RWPE1 (cell line): ENCODE results near the gene ARHGEF12.

ENCODE experiments used
- CTCF ChIA-PET: fragments of 350-600 bp; sonication (Branson Sonifier 250); formaldehyde crosslinking; extraction: SDS; loops from one replicate; lab custom pipeline; 2021; lab: Yijun Ruan, JAX
- POLR2A ChIA-PET: fragments of 400-600 bp; formaldehyde crosslinking; extraction: SDS; loops from one replicate; lab custom pipeline; 2020; ENCODE audit warnings: antibody characterized with exemption; ENCODE audit not compliant: low non-redundant PET; lab: Yijun Ruan, JAX
- DNase-seq: peaks from one replicate; pipeline ENCODE4 v3.0.0; 2012; ENCODE audit warnings: low spot score
- H3K27ac ChIP-seq: fragments of 450-650 bp; 2 replicates; pipeline ENCODE4 v1.5.1; 2017
- TF ChIP-seq, protein P1 (sequence below): fragments of 450-650 bp; conservative IDR thresholded peaks from 2 replicates; pipeline ENCODE4 v1.5.1; 2017; ENCODE audit warnings: low read depth, mild to moderate bottlenecking

The ARHGEF12 gene

GRCh38 chr11:120398132-120398531, 61.9 kb downstream of the ARHGEF12 start:
- ChIA-PET CTCF (no interaction called here), POLR2A (no interaction called here)
- TF ChIP-seq, protein P1, sequence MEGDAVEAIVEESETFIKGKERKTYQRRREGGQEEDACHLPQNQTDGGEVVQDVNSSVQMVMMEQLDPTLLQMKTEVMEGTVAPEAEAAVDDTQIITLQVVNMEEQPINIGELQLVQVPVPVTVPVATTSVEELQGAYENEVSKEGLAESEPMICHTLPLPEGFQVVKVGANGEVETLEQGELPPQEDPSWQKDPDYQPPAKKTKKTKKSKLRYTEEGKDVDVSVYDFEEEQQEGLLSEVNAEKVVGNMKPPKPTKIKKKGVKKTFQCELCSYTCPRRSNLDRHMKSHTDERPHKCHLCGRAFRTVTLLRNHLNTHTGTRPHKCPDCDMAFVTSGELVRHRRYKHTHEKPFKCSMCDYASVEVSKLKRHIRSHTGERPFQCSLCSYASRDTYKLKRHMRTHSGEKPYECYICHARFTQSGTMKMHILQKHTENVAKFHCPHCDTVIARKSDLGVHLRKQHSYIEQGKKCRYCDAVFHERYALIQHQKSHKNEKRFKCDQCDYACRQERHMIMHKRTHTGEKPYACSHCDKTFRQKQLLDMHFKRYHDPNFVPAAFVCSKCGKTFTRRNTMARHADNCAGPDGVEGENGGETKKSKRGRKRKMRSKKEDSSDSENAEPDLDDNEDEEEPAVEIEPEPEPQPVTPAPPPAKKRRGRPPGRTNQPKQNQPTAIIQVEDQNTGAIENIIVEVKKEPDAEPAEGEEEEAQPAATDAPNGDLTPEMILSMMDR: no peak
- DNase-seq: no peak
- H3K27ac ChIP-seq: no peak overlapping the region

DNA sequence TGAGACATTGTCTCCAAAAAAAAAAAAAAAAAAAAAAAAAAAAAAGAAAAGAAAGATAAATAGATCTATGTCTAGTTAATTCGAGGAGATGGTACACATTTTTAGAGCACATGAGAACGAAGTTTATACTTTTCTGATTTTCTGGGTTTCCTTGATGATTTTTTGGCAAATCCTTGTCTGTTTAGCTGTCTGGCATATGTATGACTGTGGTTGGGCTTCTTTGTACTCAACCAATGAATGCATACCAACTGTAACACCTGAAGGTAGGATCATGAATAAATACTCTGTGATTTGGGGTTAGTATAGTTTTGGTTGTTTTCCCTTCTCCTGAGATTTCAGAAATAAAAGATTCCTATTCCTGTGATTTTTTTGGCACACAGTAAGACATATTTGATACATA, 63.1 kb downstream of the ARHGEF12 start:
- TF ChIP-seq, protein P1: no peak
- ChIA-PET CTCF (no interaction called here), POLR2A (no interaction called here)
- H3K27ac ChIP-seq: no peak overlapping the region
- DNase-seq: no peak

DNA sequence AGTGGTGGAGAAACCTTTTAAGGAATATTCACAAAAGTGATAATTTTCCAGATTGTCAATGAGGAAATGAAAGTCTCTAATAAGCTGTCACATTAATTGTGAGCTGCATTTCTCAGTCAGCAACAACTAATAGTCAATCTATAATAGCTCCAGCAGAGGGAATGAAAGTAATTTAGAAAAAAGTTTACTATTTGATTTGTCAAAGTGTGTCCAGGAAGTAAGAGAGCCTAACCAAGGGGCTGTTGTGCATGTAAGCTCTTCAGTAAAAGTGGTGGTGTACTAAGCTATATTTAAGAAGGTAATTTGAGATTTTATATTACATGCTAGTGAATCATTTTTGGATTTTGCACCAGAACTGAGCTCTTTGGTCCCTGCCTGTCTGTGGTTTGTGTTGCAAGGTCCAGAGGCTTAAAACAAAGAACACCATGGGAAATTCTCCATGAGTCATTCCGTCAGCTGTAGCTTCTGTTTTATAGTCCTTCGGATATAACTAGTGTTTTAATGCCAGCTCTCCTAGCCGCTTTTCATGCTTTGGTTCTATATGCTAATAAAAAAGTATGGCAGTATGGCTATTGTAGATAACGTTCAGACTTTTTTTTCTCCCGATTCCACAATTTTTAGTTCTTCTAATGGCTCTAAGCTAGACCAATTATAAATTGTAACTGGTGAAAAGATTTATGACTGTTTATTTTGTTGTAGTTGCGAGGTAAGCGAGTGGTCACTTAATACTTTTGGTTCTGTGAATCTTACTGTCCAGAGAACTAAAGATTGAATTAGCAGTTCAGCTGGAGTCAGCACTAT, 64.6 kb downstream of the ARHGEF12 start:
- TF ChIP-seq, protein P1: no peak
- ChIA-PET POLR2A (no interaction called here), CTCF (interaction anchor here (0.5 to 1.4 kb wide), 4 partner anchors 9 to 31 kb away, joined by 3 to 7 read pairs (median 3); no protein-coding TSS in a partner anchor)
- no peak overlapping the region for H3K27ac ChIP-seq
- DNase-seq: peak; percentile 84

- no peak for DNase-seq
- no peak overlapping the region for H3K27ac ChIP-seq
- POLR2A ChIA-PET: no interaction called here
- TF ChIP-seq, protein P1: no peak
- CTCF ChIA-PET: interaction anchor here (0.9 to 1.2 kb wide), 3 partner anchors 13 to 30 kb away, joined by 3 read pairs; no protein-coding TSS in a partner anchor
Measured at GRCh38 chr11:120401506-120401905, 65.3 kb downstream of the ARHGEF12 start.

DNA sequence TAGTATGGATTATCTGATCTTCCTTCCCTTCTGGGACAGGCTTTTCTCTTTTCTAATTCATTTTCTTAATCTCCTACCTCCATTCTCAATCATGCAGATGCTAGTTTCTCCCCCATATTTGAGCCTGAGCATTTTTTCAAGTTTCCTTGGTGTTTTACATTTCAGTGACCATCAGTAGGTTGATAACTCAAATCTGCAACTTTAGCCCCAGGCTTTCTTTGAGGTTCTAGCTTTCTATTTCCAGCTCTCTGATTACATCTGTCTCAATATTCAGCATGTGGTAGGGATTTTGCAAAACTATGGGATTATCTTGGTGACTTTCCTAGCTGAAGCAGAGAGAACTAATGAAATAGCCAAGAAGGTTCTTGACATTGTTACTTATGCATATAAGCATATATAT, 67.8 kb downstream of the ARHGEF12 start:
- ChIA-PET CTCF (no interaction called here), POLR2A (no interaction called here)
- TF ChIP-seq, protein P1: no peak
- no peak overlapping the region for H3K27ac ChIP-seq
- no peak for DNase-seq

DNA sequence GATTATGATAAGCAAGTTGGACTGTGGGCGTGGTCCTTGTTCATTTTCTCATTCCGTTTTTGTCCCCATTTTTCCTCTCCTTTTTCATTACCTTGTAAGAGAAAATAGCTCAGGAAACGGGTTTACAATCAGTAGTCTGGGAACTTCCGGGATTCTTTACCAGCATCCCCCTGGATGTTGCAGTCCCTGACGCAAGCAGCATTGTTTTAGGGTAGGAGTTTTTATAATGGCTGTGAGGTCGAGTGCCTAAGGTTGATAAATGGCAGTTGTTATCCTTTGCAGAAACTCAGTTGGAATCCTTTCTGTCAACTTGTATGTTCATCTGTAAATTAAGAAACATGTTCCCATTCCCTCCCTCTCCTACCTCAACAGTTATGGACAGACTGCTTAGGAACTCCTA, 68.3 kb downstream of the ARHGEF12 start:
- CTCF ChIA-PET: no interaction called here
- no peak for DNase-seq
- TF ChIP-seq, protein P1: no peak
- H3K27ac ChIP-seq: no peak overlapping the region
- POLR2A ChIA-PET: no interaction called here
